Mesothelial cell of epicardium (in vitro differentiated cells): Measurements from ENCODE around the gene A4GALT. TPM values are rescaled to one million over a fixed set of nuclear protein-coding genes. Genes with fewer than 3 reads are reported as not detected.

ENCODE experiments used
- DNase-seq, 2 experiments: peaks; one replicate each; pipeline ENCODE4 v3.0.0; 2021; ENCODE audit warnings: low spot score in 2 of 2; ENCODE audit not compliant: unreplicated experiment in 2 of 2
- H3K27ac Mint-ChIP-seq: 2 replicates; pipeline ENCODE4 v1.8.0; 2021; ENCODE audit warnings: mixed read lengths
- H3K27me3 Mint-ChIP-seq: 2 replicates; pipeline ENCODE4 v1.8.0; 2021; ENCODE audit warnings: low read depth, mixed read lengths
- H3K36me3 Mint-ChIP-seq: 2 replicates; pipeline ENCODE4 v1.8.0; 2021; ENCODE audit warnings: mixed read lengths
- H3K4me1 Mint-ChIP-seq: 2 replicates; pipeline ENCODE4 v1.8.0; 2021; ENCODE audit warnings: mixed read lengths
- H3K4me3 Mint-ChIP-seq: 2 replicates; pipeline ENCODE4 v1.8.0; 2021; ENCODE audit warnings: mild to moderate bottlenecking, moderate library complexity, mixed read lengths
- H3K9me3 Mint-ChIP-seq: 2 replicates; pipeline ENCODE4 v1.8.0; 2021; ENCODE audit warnings: mixed read lengths
- total RNA-seq: library from RNA; stranded (reverse); gene quantifications from 3 replicates; pipeline ENCODE4 v1.2.1, GENCODE V29; 2021
- TF ChIP-seq, protein P1 (sequence below): fragments of 200-600 bp; sonication (generic); IDR thresholded peaks from one replicate; pipeline ENCODE4 v1.5.0; 2021; ENCODE audit warnings: antibody characterized with exemption; ENCODE audit not compliant: unreplicated experiment

The A4GALT gene
- total RNA-seq, 1 donor from 2014 or later, result 0.67 TPM

DNA sequence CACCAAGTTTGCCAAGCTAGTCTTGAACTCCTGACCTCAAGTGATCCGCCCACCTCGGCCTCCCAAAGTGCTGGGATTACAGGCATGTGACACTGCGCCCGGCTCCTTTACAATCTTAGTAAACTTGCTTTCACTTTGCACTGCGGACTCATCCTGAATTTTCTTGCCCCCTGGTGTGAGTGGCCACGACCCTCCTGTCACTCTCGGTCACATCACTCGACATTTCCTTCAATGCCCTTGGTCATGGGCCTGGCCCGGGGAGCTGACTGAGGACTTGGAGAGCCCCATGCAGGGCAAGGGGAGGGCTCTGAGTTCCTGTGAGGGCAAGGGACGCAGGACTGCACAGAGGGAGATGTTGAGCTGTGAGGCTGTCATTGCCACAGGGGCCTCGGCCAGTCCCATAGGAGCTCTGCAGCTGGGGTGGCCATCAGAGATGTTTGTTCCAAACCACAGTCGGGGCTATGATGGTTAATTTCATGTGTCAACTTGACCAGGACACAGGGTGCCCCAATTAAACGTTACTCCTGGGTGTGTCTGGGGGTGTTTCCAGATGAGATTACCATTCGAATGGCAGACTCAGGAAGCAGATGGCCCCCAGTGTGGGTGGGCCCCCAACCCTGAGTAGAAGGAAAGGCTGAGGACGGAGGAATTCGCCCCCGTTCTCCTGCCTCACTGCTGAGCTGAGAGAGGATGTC lies 21.2 kb downstream of the A4GALT start:
- TF ChIP-seq, protein P1, sequence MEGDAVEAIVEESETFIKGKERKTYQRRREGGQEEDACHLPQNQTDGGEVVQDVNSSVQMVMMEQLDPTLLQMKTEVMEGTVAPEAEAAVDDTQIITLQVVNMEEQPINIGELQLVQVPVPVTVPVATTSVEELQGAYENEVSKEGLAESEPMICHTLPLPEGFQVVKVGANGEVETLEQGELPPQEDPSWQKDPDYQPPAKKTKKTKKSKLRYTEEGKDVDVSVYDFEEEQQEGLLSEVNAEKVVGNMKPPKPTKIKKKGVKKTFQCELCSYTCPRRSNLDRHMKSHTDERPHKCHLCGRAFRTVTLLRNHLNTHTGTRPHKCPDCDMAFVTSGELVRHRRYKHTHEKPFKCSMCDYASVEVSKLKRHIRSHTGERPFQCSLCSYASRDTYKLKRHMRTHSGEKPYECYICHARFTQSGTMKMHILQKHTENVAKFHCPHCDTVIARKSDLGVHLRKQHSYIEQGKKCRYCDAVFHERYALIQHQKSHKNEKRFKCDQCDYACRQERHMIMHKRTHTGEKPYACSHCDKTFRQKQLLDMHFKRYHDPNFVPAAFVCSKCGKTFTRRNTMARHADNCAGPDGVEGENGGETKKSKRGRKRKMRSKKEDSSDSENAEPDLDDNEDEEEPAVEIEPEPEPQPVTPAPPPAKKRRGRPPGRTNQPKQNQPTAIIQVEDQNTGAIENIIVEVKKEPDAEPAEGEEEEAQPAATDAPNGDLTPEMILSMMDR, result no peak
- Mint-ChIP-seq H3K4me3 (no peak overlapping the region), H3K36me3 (no peaks in the 10 kb centered on the region), H3K4me1 (peaks cover 6% of the 10 kb centered on the region), H3K27me3 (no peaks in the 10 kb centered on the region), H3K9me3 (no peaks in the 10 kb centered on the region), H3K27ac (no peak overlapping the region)
- no peak for DNase-seq

DNA sequence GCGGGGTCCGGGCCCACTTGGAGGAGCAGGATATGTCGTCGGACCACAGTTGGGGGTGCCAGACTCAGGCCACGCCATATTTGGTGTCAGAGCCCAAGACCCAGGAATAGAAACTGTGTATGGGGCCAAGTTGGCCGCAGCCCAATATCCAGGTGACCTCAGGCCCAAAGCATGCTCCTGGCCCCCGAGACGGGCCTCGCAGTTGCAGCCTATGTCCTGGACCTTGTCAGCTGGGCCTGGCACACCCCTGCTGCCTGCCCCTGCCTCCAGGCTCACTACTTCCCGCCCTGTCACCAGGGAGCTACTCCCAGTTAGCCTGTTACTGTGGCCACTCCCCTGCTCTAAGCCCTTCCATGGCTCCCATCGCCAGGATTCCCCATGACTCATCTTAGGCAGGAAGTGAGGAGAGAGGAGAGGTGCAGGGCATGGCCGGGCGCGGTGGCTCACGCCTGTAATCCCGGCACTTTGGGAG lies 23.1 kb downstream of the A4GALT start:
- Mint-ChIP-seq H3K4me1 (peaks cover 6% of the 10 kb centered on the region), H3K27me3 (no peaks in the 10 kb centered on the region), H3K36me3 (no peaks in the 10 kb centered on the region), H3K4me3 (no peak overlapping the region), H3K9me3 (no peaks in the 10 kb centered on the region), H3K27ac (no peak overlapping the region)
- DNase-seq, result no peak
- TF ChIP-seq, protein P1, result no peak

DNA sequence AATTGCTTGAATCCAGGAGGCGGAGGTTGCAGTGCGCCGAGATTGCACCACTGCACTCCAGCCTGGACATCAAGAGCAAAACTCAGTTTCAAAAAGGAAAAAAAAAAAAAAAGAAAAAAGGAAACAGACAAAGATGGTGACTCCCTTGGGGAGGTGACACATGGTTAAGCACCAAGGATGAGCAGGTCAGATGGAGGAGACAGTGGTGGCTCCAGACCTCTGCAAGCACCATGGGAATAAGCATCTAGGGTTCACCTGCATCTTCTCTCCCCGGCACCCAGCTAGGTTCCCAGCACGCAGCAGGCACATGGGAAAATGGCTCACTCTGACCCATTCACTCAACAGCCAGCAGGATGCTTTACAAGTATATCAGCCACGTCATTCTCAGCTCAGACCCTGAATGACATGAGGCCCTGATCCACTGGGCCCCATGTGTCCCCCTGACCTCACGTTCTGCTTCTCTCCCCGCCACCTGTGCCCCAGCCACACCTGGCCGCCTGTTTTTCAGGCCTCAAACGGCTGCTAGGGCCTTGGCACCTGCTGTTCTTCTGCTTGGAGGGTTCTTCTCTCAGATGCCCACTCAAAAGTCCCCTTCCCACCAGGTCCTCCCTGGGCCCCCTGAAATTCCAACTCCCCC lies 24.2 kb downstream of the A4GALT start:
- no peak overlapping the region for H3K27ac Mint-ChIP-seq
- H3K9me3 Mint-ChIP-seq, result no peaks in the 10 kb centered on the region
- H3K36me3 Mint-ChIP-seq, result no peaks in the 10 kb centered on the region

DNA sequence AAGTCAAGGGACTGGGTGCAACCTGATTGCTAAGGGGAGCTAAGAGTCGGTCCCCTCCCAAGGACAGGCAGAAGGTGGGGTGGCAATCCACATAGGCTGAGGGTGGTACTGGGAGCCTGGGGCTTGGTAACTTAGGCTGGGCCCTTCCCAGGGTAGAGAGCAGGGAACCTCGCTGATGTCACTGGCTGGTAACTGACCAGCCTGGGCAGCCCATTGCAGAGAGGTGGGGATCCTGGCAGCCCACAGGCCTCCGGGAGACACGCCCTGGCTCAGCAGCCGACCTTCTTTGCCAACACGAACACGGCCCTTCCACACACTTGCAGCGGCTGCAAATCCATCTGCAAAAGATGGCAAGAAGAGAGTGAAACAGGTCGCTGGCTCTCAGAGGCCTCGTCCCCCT lies 25.4 kb downstream of the A4GALT start:
- no peaks in the 10 kb centered on the region for H3K9me3 Mint-ChIP-seq

More for the DNA sequence above, 24.2 kb downstream of the A4GALT start:
- no peak for DNase-seq
- H3K4me3 Mint-ChIP-seq, result no peak overlapping the region
- peaks cover 6% of the 10 kb centered on the region for H3K4me1 Mint-ChIP-seq
- H3K27me3 Mint-ChIP-seq, result no peaks in the 10 kb centered on the region
- TF ChIP-seq, protein P1, result no peak

DNA sequence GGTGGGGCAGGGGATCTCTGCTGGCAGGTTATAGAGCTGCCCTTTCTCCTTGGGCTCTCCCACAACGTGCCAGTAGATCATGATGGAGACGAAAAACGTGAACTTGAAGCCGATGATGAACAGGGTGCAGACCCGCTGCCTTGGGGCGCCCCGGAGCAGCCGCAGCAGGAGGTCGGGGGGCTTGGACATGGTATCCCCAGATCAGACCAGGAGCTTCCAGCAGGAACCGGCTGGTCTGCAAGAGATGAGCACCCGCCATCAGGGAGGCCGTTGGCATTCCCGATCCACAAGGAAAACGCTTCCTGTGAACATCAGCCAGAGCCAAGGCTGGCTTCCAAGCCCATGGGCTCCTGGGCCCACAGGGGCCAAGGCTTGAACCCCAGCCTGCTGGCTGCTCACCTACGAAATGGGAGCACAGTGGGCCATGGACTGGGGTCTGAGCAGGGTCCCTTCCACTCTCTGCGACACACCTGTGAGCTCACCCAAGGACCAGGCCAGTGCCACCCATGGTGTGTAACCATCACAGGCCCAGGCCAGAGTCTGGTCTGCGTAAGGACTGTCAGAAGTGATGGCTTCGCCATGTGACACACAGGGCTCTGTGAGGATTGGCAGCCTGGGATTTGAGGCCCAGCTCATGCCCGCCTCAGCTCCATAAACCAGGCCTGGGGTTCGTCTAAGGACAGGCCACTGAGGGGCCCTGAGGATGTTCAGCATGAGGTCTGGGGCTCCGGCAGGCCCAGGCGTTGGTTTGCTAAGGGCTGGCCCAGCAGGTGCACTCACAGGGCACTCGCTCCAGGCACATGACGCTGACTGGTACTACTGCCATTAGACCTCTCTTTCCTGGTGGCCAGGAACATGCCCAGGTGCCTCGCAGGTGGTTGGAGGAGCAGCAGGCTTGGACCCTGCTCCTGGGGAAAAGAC lies 26.6 kb downstream of the A4GALT start:
- H3K4me3 Mint-ChIP-seq, result no peak overlapping the region
- no peak for DNase-seq
- H3K9me3 Mint-ChIP-seq, result no peaks in the 10 kb centered on the region
- no peaks in the 10 kb centered on the region for H3K36me3 Mint-ChIP-seq
- peaks cover 5% of the 10 kb centered on the region for H3K4me1 Mint-ChIP-seq
- no peaks in the 10 kb centered on the region for H3K27me3 Mint-ChIP-seq
- no peak overlapping the region for H3K27ac Mint-ChIP-seq
- TF ChIP-seq, protein P1, result no peak

More for the DNA sequence above, 25.4 kb downstream of the A4GALT start:
- no peak for DNase-seq
- peaks cover 6% of the 10 kb centered on the region for H3K4me1 Mint-ChIP-seq
- H3K4me3 Mint-ChIP-seq, result no peak overlapping the region
- no peaks in the 10 kb centered on the region for H3K36me3 Mint-ChIP-seq
- H3K27ac Mint-ChIP-seq, result no peak overlapping the region
- H3K27me3 Mint-ChIP-seq, result no peaks in the 10 kb centered on the region
- TF ChIP-seq, protein P1, result no peak
